ENCODE measurements around the gene P4HA1.

Gene P4HA1

DNA sequence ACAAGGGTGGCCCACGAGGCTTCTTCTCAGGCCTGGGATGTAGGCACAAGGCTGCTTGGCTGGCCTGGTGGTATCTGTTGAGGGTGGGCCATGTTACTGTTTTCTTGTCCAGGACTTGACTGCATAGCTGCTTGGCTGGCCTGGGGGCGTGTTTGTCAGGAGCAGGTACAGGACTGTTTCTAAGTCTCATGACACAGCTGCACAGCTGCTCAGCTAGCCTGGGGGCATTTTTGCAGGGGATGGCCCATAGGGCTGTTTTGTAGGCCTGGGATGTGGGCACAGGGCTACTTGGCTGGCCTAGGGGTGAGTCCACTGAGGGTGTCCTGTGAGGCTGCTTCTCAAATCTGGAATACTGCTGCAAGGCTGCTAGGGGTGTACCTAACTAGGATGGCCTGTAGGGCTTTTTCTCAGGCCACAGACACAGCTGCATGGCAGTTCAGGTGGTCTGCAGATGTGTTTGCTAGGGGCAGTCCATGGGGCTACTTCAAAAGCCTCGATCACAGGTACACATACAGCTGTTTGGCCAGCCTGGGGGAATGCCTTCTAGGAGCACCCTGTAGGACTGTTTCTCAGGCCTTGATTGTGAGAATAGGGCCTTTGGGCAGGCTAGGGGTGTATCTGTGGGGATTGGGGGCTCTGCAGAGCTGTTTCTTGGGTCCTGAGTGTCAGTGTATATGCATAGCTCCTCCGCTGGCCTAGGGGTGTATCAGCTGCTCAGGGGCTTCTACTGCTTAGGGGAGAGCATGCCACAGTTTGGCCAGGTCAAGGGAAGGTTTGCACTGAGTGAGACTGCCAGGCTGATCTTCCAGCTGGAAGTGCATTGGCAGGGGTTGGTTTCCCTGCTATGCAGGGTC, 115.4 kb downstream of the P4HA1 start:
- DNase-seq (ENCODE audit: low spot score): no peak

DNA sequence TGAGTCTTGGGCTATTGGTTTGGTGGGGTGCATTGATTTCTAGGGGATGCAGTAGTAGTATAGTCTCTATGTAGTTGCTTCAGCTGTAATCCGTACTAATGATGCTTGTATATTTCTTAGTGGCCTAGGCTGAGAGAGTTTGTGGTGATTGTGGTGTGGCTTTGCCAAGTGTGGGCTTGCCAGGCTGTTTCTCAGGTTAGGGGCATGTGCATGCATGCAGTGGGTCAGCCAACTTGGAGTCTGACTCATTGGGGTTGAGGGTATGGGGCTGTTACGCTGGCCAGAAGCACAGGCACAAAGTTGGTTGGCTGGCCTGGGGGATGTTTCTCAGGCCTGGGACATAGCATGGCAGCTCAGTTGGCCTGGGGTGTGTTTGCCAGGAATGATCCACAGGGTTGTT, 116.3 kb downstream of the P4HA1 start:
- DNase-seq (ENCODE audit: low spot score): no peak

DNA sequence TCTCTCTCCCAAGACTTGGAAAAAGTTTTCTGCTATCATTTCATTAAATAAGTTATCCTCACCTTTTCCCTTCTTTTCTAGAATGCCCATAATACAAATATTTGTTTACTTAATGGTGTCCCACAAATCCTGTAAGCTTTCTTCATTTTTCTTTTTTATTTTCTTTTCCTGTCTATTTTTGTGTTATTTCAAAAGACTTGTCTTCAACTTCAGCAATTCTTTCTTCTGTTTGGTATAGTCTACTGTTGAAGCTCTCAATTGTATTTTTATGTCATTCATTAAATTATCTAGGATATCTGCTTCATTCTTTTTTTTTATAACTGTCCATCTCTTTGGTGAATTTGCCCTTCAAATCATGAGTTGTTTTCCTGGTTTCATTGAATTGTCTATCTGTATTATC, 117.0 kb downstream of the P4HA1 start:
- no peak for DNase-seq (ENCODE audit: low spot score)

DNA sequence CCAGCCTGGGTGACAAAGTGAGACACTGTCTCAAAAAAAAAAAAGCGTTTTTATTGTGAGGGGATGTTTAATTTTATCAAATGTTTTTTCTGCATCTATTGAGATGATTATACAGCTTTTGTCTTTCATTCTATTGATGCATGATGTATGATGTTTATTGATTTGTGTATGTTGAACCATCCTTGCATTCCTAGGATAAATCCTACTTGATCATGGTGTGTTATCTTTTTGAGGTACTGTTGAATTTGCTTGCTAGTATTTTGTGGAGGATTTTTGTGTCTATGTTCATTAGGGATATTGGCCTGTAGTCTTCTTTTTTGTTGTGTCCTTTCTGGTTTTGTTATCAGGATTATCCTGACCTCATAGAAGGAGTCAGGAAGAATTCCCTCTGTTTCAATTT, 119.8 kb downstream of the P4HA1 start:
- DNase-seq (ENCODE audit: low spot score): no peak

Small RNAs within 50 kb of the gene (small RNA-seq; reads per million reads assigned to genes)
- gene RF00019 (0 reads per million in 2 experiments), gene SNORA11F (0.68 to 1.2 reads per million in 2 experiments)

Measured in SK-N-DZ (cell line).